ENCODE measurements around the gene TMEFF1. TPM values are rescaled to one million over a fixed set of nuclear protein-coding genes. Genes with fewer than 3 reads are reported as not detected.

TMEFF1 gene
- total and polyA plus RNA-seq, 2 of the 8 experiments (the other 6 are each of a cell fraction or from before 2014, with no cell fraction given), result 13.5 to 68.2 TPM

- H2BK20ac ChIP-seq (ENCODE audit: low read length), result no peak overlapping the region
- H3K23ac ChIP-seq (ENCODE audit: insufficient read length), result no peak overlapping the region
- no peak overlapping the region for H2AK5ac ChIP-seq (ENCODE audit: low read depth, low read length)
- no peak overlapping the region for H3K14ac ChIP-seq (ENCODE audit: insufficient read length)
- CTCF ChIA-PET (ENCODE audit: partially characterized antibody), result interaction anchor here (3.4 kb wide), 1 partner anchor 11 kb away, joined by 14 read pairs; no protein-coding TSS in a partner anchor
- TF ChIP-seq EZH2 (IDR thresholded peaks at IDR 0.05; ENCODE audit: low read depth, low read length, severe bottlenecking) (no peak), TAF1 (IDR thresholded peaks at IDR 0.05; ENCODE audit: low read depth, low read length) (no peak), CEBPB (IDR thresholded peaks at IDR 0.05; ENCODE audit: low read depth, low read length) (peak; percentile 65; the same call in 1 of the 2 replicates), FOSL1 (IDR thresholded peaks at IDR 0.05; ENCODE audit: insufficient read depth, low read depth, low read length) (no peak)
- H3K79me1 ChIP-seq (ENCODE audit: low read depth, low read length), result no peaks in the 10 kb centered on the region
- no peaks in the 10 kb centered on the region for H3K79me2 ChIP-seq (ENCODE audit: control insufficient read depth in 1 of 2, insufficient read depth in 2 of 2, low read length in 2 of 2)
- no peak overlapping the region for H4K5ac ChIP-seq (ENCODE audit: insufficient read length, low read depth, low read length)
- no peak overlapping the region for H2BK15ac ChIP-seq (ENCODE audit: low read length)
- no peak overlapping the region for H2BK12ac ChIP-seq (ENCODE audit: low read depth, low read length)
- H3K4me2 ChIP-seq (ENCODE audit: insufficient read depth in 1 of 2, low read depth in 2 of 2, low read length in 2 of 2), result no peak overlapping the region
- no peak for FAIRE-seq
- peaks cover 11 to 60% (median 30%) of the 10 kb centered on the region in 4 experiments; a peak in 7 of 8 replicates for H3K36me3 ChIP-seq (ENCODE audit: control insufficient read depth in 2 of 4, insufficient read depth in 4 of 4, low read length in 3 of 4)
- H2BK120ac ChIP-seq (replicated peaks; ENCODE audit: low read depth, low read length), result no peak overlapping the region
- no peaks in the 10 kb centered on the region for H4K20me1 ChIP-seq (replicated peaks in 1 of 2; ENCODE audit: control insufficient read depth in 1 of 2, insufficient read depth in 2 of 2, low read length in 2 of 2)
- H3K18ac ChIP-seq (ENCODE audit: extremely low read depth, low read length), result no peak overlapping the region
- POLR2A ChIA-PET (ENCODE audit: partially characterized antibody), result no interaction called here
- H4K8ac ChIP-seq (ENCODE audit: extremely low read depth, insufficient read depth, low read length), result no peak overlapping the region
- H3K9me3 ChIP-seq (ENCODE audit: insufficient read depth in 2 of 2, low read depth in 1 of 2, low read length in 1 of 2), result no peaks in the 10 kb centered on the region
- no peak overlapping the region for H3K56ac ChIP-seq (replicated peaks; ENCODE audit: insufficient read length, low read depth, low read length)
- WGBS, 2 experiments (ENCODE audit: extremely low coverage in 1 of 2, insufficient coverage in 1 of 2, insufficient read length in 1 of 2, insufficient replicate concordance in 2 of 2, low coverage in 1 of 2, low lambda C conversion rate in 2 of 2, missing lambda C conversion rate in 1 of 2), result 93% methylated on average over 4 of the region's 4 CpGs; no CpG with 5 or more reads in 1 of the 2 experiments
- no peaks in the 10 kb centered on the region for H3K23me2 ChIP-seq (ENCODE audit: low read depth, low read length)
- H2BK5ac ChIP-seq (ENCODE audit: low read depth, low read length), result no peak overlapping the region
- no peak overlapping the region for H3K4ac ChIP-seq (replicated peaks; ENCODE audit: insufficient read length, low read depth, low read length)
- no peaks in the 10 kb centered on the region for H3K27me3 ChIP-seq (replicated peaks in 1 of 4; ENCODE audit: control insufficient read depth in 3 of 4, extremely low read depth in 1 of 4, insufficient read depth in 3 of 4, low read length in 3 of 4)
- no peak overlapping the region for H3K27ac ChIP-seq (ENCODE audit: low read depth, low read length)
- H4K91ac ChIP-seq (replicated peaks; ENCODE audit: insufficient read length, low read length), result no peak overlapping the region
- no peak for DNase-seq (ENCODE audit: low read depth in 1 of 2, low spot score in 2 of 2)
- no peak overlapping the region for H3K4me3 ChIP-seq (ENCODE audit: extremely low read depth in 1 of 4, insufficient read depth in 2 of 4, low read depth in 3 of 4, low read length in 4 of 4)
- no peak overlapping the region for H2AFZ ChIP-seq (ENCODE audit: low read length)
- H3K4me1 ChIP-seq (replicated peaks in 1 of 4; ENCODE audit: control insufficient read depth in 3 of 4, insufficient read depth in 4 of 4, low read length in 3 of 4), result no peaks in the 10 kb centered on the region
- no peak overlapping the region for H3K9ac ChIP-seq (replicated peaks in 1 of 4; ENCODE audit: extremely low read depth in 1 of 4, low read depth in 3 of 4, low read length in 3 of 4)
These were observed 112.0 kb downstream of the TMEFF1 start for GRCh38 chr9:100584951-100585350.
